ENCODE measurements around the gene CTRL. TPM values are rescaled to one million over a fixed set of nuclear protein-coding genes. Genes with fewer than 3 reads are reported as not detected.
"Not testable (repeated sequence)": the region's sequence is repeated elsewhere in the genome, so short reads cannot be mapped to it uniquely, and the experiment has no call there.

Gene CTRL
- total and polyA plus RNA-seq, 12 donors, result 0.39 to 2.0 (median 0.84) TPM

DNA sequence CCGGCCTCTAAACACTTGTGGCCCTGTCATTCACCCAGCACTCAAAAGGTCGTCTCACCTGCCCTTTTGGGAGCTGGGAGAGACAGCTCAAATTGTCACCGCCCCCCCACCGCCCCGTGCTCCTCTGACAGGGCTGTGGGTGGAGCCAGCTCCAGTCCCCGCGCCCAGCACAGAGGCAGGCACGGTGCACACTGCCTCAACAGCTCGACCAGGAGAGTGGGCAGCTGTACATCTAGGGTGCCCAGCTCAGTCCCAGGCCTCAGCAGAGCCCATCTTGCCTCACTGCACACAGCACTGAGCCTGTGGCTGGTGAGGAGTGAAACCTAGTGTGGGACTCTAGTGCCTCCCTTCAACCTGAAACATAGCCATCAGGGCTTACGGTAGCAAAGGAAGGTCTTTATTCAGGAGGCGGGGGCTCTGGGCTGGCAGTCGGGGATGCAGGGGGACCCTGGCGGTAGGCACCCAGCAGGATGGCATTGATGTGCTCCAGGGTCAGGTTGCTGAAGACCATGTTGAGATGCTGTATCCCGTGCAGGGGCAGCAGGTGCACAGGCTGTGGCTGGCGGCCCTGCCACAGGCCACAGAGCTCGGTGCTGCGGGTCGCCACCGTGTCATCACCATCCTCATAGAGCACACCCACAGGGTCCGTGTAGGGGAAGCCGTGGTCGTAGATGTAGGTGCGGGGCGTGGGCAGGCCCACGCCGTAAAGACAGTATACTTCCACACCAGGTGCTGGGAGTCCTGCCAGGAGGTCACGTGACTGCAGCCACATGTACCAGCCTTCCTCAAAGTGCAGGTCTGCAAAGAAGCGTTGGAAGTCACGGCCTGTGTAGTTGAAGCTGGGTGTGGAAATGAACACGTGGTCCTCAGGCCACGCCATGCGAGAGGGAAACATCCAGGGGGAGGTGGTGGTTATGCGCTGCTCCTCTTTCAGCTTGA, 8.1 kb upstream of the CTRL start:
- Histone ChIP-seq H3K36me3 (peaks cover 0 to 65% (median 32%) of the 10 kb centered on the region in 9 donors), H3K4me3 (no peak overlapping the region), H3K27me3 (no peaks in the 10 kb centered on the region), H3K4me1 (peaks cover 15 to 73% (median 47%) of the 10 kb centered on the region in 9 donors), H3K9me3 (no peaks in the 10 kb centered on the region), H3K27ac (peak overlapping the region in 1 of 10 donors; percentile 15)
- TF ChIP-seq, protein P1, sequence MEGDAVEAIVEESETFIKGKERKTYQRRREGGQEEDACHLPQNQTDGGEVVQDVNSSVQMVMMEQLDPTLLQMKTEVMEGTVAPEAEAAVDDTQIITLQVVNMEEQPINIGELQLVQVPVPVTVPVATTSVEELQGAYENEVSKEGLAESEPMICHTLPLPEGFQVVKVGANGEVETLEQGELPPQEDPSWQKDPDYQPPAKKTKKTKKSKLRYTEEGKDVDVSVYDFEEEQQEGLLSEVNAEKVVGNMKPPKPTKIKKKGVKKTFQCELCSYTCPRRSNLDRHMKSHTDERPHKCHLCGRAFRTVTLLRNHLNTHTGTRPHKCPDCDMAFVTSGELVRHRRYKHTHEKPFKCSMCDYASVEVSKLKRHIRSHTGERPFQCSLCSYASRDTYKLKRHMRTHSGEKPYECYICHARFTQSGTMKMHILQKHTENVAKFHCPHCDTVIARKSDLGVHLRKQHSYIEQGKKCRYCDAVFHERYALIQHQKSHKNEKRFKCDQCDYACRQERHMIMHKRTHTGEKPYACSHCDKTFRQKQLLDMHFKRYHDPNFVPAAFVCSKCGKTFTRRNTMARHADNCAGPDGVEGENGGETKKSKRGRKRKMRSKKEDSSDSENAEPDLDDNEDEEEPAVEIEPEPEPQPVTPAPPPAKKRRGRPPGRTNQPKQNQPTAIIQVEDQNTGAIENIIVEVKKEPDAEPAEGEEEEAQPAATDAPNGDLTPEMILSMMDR (IDR thresholded peaks at IDR 0.05), result no peak
- WGBS, 2 donors, result 74 to 79% methylated on average over 33 of the region's 33 CpGs
- intact Hi-C loops (cut with DNase I), result loop anchor here in 6 of 10 donors (5.0 to 10.0 kb wide), 5 partner anchors 53 to 415 kb away; partner anchors contain the start of gene RIPOR1 (in 3 of the 6)
- ATAC-seq, result no peak
- no peak for DNase-seq

DNA sequence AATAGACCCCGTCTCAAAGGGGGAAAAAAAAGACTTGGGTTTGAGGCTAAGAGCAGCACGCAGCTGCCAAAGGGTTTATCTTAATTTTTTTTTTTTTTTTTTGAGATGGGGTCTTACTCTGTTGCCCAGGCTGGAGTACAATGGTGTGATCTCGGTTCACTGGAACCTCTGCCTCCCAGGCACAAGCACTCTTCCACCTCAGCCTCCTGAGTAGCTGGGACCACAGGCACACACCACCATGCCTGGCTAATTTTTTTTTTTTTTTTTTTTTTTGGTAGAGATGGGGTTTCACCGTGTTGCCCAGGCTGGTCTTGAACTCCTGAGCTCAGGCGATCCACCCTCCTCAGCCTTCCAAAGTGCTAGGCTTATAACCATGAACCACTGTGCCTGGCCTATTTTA, 6.1 kb upstream of the CTRL start:
- Histone ChIP-seq H3K4me1 (peaks cover 4 to 58% (median 37%) of the 10 kb centered on the region in 9 donors), H3K36me3 (peaks cover 0 to 62% (median 24%) of the 10 kb centered on the region in 9 donors), H3K27ac (peak overlapping the region in 6 of 10 donors; percentile 88 to 98 (median 95))
- not testable (repeated sequence) for H3K27me3 ChIP-seq, ATAC-seq, DNase-seq, H3K4me3 ChIP-seq, H3K9me3 ChIP-seq
- intact Hi-C loops (cut with DNase I), result loop anchor here in 5 of 10 donors (2.0 to 10.0 kb wide), 6 partner anchors 29 to 413 kb away; partner anchors contain the start of gene RIPOR1 (in 3 of the 5)
- WGBS, 2 donors, result 92 to 94% methylated on average over 5 of the region's 5 CpGs

DNA sequence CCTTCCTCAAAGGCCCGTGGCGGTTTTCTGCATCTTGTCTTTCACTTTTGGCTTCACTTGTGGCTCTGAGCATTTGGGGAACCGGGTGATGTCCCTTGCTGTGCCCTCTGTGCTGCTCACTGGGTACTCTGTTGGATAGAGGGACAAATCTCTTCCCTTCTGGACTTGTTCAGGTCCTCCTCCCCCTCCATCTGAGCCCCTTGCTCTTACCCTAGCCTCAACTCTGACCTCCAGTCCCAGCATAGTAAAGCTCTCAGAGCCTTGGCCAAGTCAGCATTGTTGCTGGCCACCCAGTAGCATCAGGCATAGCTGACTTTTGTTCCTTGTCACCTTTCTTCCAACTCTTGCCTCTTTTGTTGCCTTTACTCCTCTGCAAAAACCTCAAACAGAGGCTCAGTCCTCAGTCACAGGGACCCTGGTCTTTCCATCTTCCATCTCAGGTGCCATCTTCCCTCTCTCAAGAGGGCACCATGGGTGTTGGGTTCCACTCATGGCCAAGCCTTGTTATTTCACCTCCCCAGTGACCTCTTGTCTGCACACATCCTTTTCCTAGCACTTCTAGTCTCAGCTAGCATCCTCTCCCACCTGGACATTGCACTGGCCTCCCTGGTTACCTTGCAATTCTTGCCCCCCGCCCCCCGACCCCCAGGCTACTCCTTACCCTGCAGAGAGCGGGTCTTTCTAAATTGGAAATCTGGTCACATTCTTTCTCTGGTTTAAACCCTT, 5.4 kb upstream of the CTRL start:
- WGBS, 2 donors, result 46 to 47% methylated on average over 6 of the region's 6 CpGs
- H3K36me3 ChIP-seq, result peaks cover 0 to 62% (median 18%) of the 10 kb centered on the region in 9 donors
- no peak for ATAC-seq

DNA sequence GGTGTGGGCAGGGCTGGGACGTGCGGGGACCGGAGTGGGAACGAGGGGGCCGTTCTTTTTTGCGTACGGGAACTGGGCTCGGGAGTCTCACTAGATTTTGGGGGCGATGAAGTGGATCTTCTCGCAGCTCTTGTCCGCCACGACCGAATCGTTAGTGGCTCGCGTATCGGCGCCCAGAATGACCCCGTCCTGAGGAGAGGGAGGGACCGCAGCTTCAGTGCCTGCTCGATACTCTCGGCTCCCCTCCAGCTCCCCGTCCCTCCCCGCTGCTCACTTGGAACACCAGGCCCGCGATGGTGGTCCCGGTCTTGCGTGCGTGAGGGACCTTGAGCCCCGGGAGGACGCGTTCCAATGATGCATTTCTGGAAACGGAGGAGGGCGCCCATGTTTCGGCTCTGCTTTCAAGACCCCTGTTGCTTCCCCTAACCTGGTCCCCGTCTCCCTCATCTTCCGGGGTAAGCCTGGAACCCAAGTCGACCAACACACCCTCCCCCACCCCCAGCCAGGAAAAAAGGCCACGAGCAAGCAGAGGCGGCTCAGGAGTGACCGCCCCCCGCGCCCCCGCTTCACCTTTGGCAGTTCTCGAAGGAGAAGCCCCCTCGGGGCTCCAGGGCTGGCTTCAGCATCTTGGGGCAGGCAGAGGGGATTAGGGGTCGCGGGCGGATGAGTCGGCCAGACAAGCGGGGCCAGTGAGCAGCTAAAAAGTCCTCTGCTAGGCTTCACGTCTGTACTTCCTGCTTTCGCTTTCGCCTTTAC, 4.6 kb upstream of the CTRL start, which contains the start of gene PSMB10:
Gene PSMB10 (minus strand): TSS at position 727 of the 756 bp plus-strand sequence. CDS start 101 bp downstream, at position 626.
- intact Hi-C loops (cut with DNase I), result loop anchor here in 5 of 10 donors (2.0 to 10.0 kb wide), 6 partner anchors 30 to 412 kb away; partner anchors contain the start of gene RIPOR1 (in 3 of the 5)
- ATAC-seq (peak; percentile 13 to 60 (median 35)), DNase-seq (peak; percentile 45 to 52)
- H3K4me1 ChIP-seq, result peaks cover 4 to 45% (median 33%) of the 10 kb centered on the region in 9 donors
- H3K9me3 ChIP-seq, result no peaks in the 10 kb centered on the region
- H3K27me3 ChIP-seq, result no peaks in the 10 kb centered on the region
- TF ChIP-seq, protein P1 (IDR thresholded peaks at IDR 0.05), result peak in 2 of 9 donors; percentile 7 to 10
- H3K27ac ChIP-seq, result peak within 1 kb of the TSS; percentile 70 to 98 (median 95)
- 0 to 1% methylated on average over 53 to 54 of the region's 54 CpGs for WGBS, 2 donors
- H3K36me3 ChIP-seq, result peaks cover 0 to 60% (median 13%) of the 10 kb centered on the region in 9 donors
- H3K4me3 ChIP-seq, result peak within 1 kb of the TSS; percentile 70 to 96 (median 86)

More for the DNA sequence above, 5.4 kb upstream of the CTRL start:
- H3K4me1 ChIP-seq, result peaks cover 4 to 52% (median 33%) of the 10 kb centered on the region in 9 donors
- DNase-seq, result peak in 1 of 2 donors; percentile 78
- no peaks in the 10 kb centered on the region for H3K9me3 ChIP-seq
- TF ChIP-seq, protein P1 (IDR thresholded peaks at IDR 0.05), result no peak
- peak overlapping the region; percentile 70 to 98 (median 95) for H3K27ac ChIP-seq
- H3K27me3 ChIP-seq, result no peaks in the 10 kb centered on the region
- intact Hi-C loops (cut with DNase I), result loop anchor here in 5 of 10 donors (2.0 to 10.0 kb wide), 6 partner anchors 30 to 412 kb away; partner anchors contain the start of gene RIPOR1 (in 3 of the 5)
- H3K4me3 ChIP-seq, result peak overlapping the region; percentile 70 to 96 (median 86)

All from heart right ventricle (tissue), 16 donors.